GM18526 (cell line): ENCODE results near the gene PRRC2B.

Source experiments
- POLR2A ChIP-seq: IDR thresholded peaks from 3 replicates; pipeline ENCODE4 v1.6.1; 2011; ENCODE audit not compliant: insufficient read length; ENCODE audit errors: extremely low read depth

PRRC2B gene

GRCh38 chr9:131393622-131394463, at the start of gene PRRC2B:
Gene PRRC2B (plus strand): TSS chr9:131394086. CDS start chr9:131430145, 36,059 bp downstream.
- TF ChIP-seq POLR2A: peak; percentile 82

DNA sequence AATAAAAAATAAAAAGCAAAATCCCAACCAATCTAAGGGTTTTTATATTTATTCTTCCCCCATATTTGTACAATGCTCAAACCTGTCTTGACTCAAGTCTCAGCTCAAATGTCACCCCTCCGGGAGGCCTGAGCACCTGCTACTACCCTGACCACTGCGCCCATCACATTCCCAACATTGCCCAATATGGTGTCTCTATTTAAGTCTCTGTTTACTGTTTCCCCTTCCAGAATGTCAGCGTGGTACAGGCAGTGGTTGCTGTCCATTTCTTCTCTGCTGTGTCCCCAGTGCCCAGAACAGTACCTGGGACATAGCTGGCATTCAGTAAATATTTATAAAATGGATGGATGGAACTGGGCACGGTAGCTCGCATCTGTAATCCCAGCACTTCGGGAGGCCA, 47.3 kb upstream of the PRRC2B start:
- TF ChIP-seq POLR2A: no peak

GRCh38 chr9:131347376-131348020, 46.4 kb upstream of the PRRC2B start:
- TF ChIP-seq POLR2A: no peak

- no peak for TF ChIP-seq POLR2A
These were observed 45.0 kb upstream of the PRRC2B start for GRCh38 chr9:131348631-131349521.

DNA sequence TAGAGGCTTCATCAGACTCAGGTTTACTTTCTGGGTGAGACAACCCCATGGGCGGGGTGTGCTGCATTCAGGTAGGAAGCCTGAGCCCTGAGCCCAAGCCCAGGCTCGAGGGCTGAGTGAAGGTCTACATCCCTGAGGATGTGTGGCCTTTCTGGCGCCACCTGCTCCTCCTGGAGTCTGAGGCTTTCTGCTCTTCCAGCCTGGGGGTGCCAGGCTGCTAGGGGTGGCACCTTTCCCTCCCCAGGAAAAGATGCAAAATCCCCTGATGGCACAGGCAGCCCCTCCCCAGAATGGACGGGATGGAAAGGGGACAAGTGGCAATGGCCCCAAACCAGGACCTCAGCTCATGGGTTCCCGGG, 44.4 kb upstream of the PRRC2B start:
- no peak for TF ChIP-seq POLR2A

GRCh38 chr9:131349881-131350563, 43.9 kb upstream of the PRRC2B start:
- no peak for TF ChIP-seq POLR2A

DNA sequence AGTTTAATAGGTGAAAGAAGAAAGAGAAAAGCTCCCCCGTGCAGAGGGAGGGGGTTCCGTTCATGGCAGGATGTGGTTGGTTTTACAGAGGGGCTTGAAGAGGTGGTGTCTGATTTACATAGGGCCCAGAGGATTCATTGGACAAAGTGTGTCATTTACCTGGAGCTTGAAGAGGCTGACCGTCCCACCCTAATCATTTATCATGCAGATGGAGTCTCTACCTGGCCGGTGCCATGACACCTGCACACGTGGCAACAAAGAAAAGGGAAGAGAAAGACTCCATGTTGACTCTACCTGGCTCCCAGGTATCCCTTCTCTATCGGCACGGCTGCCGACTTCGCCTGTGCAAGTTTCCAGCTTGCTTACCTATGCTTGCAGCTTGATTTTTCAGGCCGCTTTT, 35.3 kb upstream of the PRRC2B start:
- no peak for TF ChIP-seq POLR2A

GRCh38 chr9:131361202-131361833, 32.6 kb upstream of the PRRC2B start:
- TF ChIP-seq POLR2A: no peak

- no peak for TF ChIP-seq POLR2A
These were observed 28.3 kb upstream of the PRRC2B start for GRCh38 chr9:131365546-131365945.

- TF ChIP-seq POLR2A: no peak
These were observed 27.0 kb upstream of the PRRC2B start for GRCh38 chr9:131366761-131367401.

- no peak for TF ChIP-seq POLR2A
These were observed 26.4 kb upstream of the PRRC2B start for GRCh38 chr9:131367450-131367849.

DNA sequence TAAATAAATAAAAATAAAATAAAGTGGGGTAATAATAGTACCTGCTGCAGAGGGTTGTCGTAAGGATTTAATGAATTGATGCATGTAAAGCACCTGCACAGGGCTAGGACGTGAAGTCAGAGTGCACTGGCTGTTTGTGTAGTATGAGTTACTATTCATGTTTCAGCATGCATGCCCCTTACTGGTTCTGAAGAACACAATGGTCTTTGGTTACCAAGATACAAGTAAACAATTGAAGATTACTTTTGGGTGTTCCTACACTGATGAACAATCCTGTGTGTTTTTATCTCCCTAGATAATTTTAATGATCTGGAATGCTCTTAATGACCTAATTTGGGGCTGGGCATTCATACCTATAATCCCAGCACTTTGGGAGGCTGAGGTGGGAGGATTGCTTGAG, 23.2 kb upstream of the PRRC2B start:
- no peak for TF ChIP-seq POLR2A

DNA sequence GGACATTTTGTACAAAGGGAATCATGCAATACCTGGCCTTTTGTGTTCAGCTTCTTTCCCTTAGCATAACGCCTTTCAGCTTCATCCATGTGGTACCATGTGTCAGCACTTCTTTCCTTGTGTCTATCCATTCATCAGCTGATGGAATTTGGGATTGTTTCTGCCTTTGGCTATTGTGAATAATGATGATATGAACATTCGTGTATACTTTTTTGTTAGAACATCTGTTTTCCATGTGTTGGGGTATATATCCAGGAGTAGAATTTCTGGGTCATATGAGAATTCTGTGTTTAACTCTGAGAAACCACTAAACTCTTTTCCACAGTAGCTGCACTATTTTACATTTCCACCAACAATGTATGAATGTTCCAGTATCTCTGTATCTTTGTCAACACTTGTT, 14.8 kb upstream of the PRRC2B start:
- no peak for TF ChIP-seq POLR2A
